ENCODE measurements around the gene BMP7.
"Not testable (repeated sequence)": the region's sequence is repeated elsewhere in the genome, so short reads cannot be mapped to it uniquely, and the experiment has no call there.

BMP7 gene

GRCh38 chr20:57163041-57163440, 103.4 kb downstream of the BMP7 start:
- no peak for DNase-seq

- DNase-seq, result no peak
These were observed 104.1 kb downstream of the BMP7 start for GRCh38 chr20:57162362-57162652.

GRCh38 chr20:57161478-57162361, 104.7 kb downstream of the BMP7 start:
- no peak for DNase-seq

DNA sequence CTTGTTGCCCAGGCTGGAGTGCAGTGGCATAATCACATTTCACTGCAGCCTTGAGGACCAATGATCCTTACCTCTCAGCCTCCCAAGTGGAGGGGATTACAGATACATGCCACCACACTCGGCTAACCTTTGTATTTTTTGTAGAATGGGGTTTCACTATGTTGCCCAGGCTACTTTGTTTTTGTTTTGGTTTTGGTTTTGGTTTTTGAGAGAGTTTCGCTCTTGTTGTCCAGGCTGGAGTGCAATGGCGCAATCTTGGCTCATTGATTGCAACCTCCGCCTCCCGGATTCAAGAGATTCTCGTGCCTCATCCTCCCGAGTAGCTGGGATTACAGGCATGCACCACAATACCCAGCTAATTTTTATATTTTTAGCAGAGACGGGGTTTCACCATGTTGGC, 105.5 kb downstream of the BMP7 start:
- no peak for DNase-seq

GRCh38 chr20:57159945-57160610, 106.4 kb downstream of the BMP7 start:
- no peak for DNase-seq

DNA sequence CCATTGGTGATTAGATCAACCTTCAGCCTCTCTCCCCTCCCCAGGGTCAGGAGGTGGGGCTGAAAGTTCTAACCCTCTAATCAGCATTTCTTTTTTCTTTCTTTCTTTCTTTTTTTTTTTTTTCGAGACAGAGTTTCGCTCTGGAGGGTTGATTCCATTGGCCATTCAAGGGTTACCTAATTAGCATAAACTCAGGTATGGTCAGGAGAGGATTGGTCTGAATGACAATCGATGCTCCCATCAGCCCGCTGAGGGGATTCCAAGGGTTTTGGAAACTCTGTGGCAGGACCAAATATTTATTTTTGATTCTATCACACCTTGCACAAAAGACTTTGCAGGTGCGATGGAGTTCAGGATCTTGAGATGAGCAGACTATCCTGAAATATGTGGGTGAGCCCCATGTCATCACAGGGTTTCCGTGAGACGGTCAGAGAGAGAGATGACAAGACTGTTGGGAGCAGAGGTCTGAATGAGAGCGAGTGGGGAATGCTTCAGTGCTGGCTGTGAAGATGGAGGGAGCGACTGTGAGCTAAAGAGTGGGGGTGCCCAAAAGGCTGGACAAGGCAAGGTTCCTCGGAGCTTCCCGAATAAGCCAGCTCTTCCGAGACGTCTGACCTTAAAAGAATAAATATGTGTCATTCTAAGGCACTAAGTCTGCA, 107.1 kb downstream of the BMP7 start:
- DNase-seq, result no peak

DNA sequence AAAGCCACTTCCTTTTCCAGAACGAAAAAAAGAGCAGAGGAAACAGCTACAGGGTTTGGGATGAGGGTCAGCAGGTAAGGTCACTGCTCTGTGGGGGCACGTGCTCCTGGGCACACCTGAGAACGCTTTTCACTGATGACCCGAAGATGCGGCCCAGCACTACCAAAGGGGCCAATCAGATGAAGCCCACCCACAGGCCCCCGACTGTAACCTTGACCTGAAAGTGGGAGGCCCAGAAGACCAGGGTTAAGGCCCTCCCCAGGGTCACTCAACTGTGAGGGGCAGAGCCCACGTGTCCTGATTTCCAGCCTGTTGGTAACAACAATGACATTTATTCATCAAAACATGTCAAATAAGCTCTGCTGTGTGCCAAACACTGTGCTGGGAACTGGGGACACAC, 108.0 kb downstream of the BMP7 start:
- DNase-seq, result no peak

GRCh38 chr20:57157787-57158186, 108.7 kb downstream of the BMP7 start:
- not testable (repeated sequence) for DNase-seq

DNA sequence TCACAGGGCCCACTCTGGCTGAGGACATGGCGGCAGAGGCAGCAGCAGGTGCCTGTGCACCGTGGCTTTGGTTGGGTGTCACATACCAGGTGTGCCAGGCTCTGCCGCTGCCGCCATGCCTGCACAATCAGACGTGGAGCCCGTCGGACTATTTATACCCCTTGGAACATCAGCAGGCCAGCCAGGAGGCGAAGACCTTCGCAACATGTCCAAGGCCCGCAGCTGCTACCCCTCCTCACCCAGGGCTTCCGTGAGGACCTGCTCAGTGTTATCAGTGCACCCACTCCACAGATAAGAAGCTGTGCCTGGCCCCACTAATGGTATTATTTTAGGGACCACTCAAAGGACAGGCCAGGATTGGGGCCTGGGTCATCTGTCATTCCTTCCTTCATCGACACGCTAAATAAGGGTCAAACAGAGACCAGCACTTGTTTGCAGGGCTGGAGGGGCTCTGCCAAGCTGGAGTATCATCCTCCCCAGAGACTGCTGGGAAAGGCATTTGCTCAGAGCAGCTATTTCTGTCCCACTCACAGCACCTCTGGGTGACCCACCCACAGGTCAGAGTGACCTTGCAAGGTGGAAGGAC, 109.2 kb downstream of the BMP7 start:
- DNase-seq, result no peak

- no peak for DNase-seq
These were observed 110.3 kb downstream of the BMP7 start for GRCh38 chr20:57156011-57156729.

- no peak for DNase-seq
These were observed 111.0 kb downstream of the BMP7 start for GRCh38 chr20:57155415-57155814.

GRCh38 chr20:57153238-57153905, 113.1 kb downstream of the BMP7 start:
- DNase-seq, result no peak

- no peak for DNase-seq
These were observed 113.9 kb downstream of the BMP7 start for GRCh38 chr20:57152557-57152956.

DNA sequence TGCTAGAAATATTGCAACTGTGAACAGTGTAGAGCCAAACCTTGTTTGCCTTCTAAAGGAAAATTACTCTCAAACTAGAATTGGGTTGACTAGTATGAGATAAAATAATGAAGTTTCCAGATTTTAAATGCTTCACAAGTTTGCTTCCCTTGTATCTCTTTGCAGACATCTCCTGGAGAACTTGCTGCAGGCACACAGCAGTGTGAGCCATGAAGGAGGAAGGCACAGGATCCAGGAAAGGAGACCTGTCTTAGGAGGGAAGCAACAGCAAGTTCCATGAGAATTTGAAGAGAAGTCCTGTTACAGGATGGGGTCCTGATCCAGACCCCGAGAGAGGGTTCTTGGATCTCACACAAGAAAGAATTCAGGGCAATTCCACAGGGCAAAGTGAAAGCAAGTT, 115.9 kb downstream of the BMP7 start:
- DNase-seq, result no peak

DNA sequence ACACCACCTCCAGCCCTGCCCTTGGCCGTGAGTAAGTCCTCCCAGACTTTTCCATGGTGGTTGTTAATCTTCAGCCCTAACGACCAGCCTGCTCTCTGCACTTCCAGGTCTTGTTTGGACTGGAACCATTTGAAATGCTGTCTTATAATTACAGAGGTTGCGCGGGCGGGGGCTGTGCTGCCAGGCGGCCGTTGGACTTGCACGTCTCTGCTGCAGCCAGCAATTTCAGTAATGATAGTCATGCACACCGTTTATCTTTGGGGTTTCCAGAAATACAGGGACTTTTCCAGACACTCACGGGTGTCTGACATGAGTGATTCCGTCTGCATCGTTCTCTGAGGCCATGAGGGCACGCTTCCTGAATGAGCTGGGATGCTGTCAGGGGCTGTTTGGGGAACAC, 118.2 kb downstream of the BMP7 start:
- DNase-seq, result no peak

DNA sequence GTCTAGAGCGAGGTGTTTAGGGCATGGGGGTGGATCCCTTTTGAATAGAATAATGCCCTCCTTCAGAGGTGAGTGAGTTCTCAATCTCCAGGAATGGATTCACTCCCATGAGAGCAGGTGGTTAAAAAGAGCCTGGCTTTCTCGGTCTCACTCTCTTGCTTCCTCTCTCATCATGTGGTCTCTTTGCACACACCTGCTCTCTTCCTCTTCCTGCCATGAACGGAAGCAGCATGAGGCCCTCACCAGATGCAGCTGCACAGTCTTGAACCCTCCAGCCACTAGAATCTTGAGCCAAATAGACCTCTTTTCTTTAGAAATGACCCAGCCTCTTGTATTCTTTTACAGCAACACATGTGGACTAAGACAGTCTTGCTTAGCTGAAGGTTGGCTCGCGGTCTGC, 119.3 kb downstream of the BMP7 start:
- DNase-seq, result no peak

- no peak for DNase-seq
These were observed 120.3 kb downstream of the BMP7 start for GRCh38 chr20:57146155-57146554.

GRCh38 chr20:57145089-57145631, 121.3 kb downstream of the BMP7 start:
- DNase-seq, result no peak

GRCh38 chr20:57143173-57143572, 123.3 kb downstream of the BMP7 start:
- no peak for DNase-seq

GRCh38 chr20:57142667-57143066, 123.8 kb downstream of the BMP7 start:
- no peak for DNase-seq

DNA sequence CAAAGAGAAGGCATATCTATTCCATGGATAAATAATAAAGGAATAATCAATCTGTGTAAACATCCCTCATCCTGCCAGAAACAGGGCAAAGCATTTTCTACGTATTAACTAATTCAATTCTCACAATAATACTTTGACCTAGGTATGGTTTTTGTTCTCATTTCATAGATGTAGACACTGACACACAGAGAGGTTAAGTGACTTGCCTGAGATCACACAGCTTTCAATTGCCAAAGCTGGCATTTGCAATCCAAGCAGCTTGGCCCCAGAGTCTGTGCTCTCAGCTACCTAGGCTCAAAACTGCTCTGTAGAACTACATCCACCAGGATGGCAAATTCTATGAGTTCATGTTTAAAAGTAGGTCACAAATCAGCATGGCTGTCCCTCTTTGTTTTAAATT, 124.9 kb downstream of the BMP7 start:
- no peak for DNase-seq

- no peak for DNase-seq
These were observed 126.0 kb downstream of the BMP7 start for GRCh38 chr20:57140416-57140965.

Measured in Kasumi-1 (cell line).